ENCODE measurements around the gene IMMP2L. TPM values are rescaled to one million over a fixed set of nuclear protein-coding genes. Genes with fewer than 3 reads are reported as not detected.

The IMMP2L gene
- total RNA-seq, 1 experiment from 2014 or later = 8.8 TPM

DNA sequence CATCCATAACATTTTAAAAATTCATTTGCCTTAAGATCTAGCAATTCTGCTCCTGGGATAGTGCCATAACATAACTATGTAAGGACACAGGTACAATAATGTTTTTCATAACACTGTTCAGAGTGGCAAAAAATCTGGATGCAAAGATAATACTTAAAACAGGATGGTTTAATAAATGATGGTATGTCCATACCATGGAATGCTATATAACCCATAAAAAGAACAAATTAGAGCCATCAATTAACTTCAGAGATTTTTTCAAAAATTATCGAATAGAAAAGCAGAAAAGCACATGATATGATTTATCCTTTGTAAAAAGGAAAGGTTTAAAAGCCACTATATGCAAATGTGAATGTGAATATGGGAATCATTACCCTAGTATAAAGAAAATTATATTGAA, 664.8 kb downstream of the IMMP2L start:
- Histone ChIP-seq H3K36me3 (ENCODE audit: control insufficient read depth, insufficient read depth, low read length) (no peaks in the 10 kb centered on the region), H3K27ac (ENCODE audit: low read length) (no peak overlapping the region), H3K9me3 (ENCODE audit: control insufficient read depth, insufficient read depth, low read depth, low read length) (no peaks in the 10 kb centered on the region; the same call in 1 of the 2 replicates), H3K27me3 (ENCODE audit: control insufficient read depth, insufficient read depth, low read length) (no peaks in the 10 kb centered on the region), H3K4me3 (ENCODE audit: low read depth in 2 of 2, low read length in 2 of 2) (no peak overlapping the region), H3K4me1 (ENCODE audit: control insufficient read depth, insufficient read depth, low read length) (no peaks in the 10 kb centered on the region)
- BruUV-seq (replicated peaks) = no TSS peak
- ChIA-PET POLR2A (no interaction called here), CTCF (no interaction called here)
- intact Hi-C loops (cut with micrococcal nuclease; ENCODE audit: unreplicated experiment) (no loop called here), in situ Hi-C loops (cut with HindIII; ENCODE audit: low pct_unique_long_range_greater_than_20kb, low sequenced_read_pairs) (no loop called here)
- ATAC-seq (no peak), DNase-seq (ENCODE audit: low read depth, low spot score) (no peak)
- TF ChIP-seq POLR2AphosphoS5 (IDR thresholded peaks at IDR 0.05; ENCODE audit: low read depth, low read length) = no peak
- no peak for TF ChIP-seq TCF7L2 (IDR thresholded peaks at IDR 0.05; ENCODE audit: low read depth, low read length)
- TF ChIP-seq, protein P1, sequence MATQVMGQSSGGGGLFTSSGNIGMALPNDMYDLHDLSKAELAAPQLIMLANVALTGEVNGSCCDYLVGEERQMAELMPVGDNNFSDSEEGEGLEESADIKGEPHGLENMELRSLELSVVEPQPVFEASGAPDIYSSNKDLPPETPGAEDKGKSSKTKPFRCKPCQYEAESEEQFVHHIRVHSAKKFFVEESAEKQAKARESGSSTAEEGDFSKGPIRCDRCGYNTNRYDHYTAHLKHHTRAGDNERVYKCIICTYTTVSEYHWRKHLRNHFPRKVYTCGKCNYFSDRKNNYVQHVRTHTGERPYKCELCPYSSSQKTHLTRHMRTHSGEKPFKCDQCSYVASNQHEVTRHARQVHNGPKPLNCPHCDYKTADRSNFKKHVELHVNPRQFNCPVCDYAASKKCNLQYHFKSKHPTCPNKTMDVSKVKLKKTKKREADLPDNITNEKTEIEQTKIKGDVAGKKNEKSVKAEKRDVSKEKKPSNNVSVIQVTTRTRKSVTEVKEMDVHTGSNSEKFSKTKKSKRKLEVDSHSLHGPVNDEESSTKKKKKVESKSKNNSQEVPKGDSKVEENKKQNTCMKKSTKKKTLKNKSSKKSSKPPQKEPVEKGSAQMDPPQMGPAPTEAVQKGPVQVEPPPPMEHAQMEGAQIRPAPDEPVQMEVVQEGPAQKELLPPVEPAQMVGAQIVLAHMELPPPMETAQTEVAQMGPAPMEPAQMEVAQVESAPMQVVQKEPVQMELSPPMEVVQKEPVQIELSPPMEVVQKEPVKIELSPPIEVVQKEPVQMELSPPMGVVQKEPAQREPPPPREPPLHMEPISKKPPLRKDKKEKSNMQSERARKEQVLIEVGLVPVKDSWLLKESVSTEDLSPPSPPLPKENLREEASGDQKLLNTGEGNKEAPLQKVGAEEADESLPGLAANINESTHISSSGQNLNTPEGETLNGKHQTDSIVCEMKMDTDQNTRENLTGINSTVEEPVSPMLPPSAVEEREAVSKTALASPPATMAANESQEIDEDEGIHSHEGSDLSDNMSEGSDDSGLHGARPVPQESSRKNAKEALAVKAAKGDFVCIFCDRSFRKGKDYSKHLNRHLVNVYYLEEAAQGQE (IDR thresholded peaks at IDR 0.05; ENCODE audit: insufficient read depth in 1 of 2, low read depth in 2 of 2, low read length in 1 of 2) = no peak
- no peak for TF ChIP-seq SIN3A (IDR thresholded peaks at IDR 0.05; ENCODE audit: borderline replicate concordance, insufficient read depth, low read depth, low read length)
- TF ChIP-seq, protein P2, sequence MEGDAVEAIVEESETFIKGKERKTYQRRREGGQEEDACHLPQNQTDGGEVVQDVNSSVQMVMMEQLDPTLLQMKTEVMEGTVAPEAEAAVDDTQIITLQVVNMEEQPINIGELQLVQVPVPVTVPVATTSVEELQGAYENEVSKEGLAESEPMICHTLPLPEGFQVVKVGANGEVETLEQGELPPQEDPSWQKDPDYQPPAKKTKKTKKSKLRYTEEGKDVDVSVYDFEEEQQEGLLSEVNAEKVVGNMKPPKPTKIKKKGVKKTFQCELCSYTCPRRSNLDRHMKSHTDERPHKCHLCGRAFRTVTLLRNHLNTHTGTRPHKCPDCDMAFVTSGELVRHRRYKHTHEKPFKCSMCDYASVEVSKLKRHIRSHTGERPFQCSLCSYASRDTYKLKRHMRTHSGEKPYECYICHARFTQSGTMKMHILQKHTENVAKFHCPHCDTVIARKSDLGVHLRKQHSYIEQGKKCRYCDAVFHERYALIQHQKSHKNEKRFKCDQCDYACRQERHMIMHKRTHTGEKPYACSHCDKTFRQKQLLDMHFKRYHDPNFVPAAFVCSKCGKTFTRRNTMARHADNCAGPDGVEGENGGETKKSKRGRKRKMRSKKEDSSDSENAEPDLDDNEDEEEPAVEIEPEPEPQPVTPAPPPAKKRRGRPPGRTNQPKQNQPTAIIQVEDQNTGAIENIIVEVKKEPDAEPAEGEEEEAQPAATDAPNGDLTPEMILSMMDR (IDR thresholded peaks at IDR 0.05) = no peak

DNA sequence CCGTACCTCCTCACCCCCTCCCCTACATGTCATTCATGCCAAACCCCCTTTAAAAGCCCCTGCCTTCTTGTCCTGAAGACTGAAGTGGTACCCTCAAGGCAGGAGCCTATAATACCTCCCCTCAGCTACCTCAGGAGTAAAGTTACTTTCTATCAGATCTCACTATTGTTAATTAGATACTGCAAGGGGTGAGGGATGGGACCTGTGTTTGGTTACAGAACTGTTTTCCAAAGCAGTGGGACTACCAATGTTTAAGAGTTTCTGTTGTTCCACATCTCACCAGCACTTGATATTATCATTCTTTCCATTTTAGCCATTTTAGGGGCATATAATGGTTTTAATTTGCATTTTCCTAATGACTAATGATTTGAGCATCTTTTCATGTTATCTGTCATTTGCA, 668.2 kb downstream of the IMMP2L start:
- intact Hi-C loops (cut with micrococcal nuclease; ENCODE audit: unreplicated experiment) = no loop called here

More for the DNA sequence above, 668.2 kb downstream of the IMMP2L start:
- TF ChIP-seq SIN3A (IDR thresholded peaks at IDR 0.05; ENCODE audit: borderline replicate concordance, insufficient read depth, low read depth, low read length) = no peak
- no peak for TF ChIP-seq POLR2AphosphoS5 (IDR thresholded peaks at IDR 0.05; ENCODE audit: low read depth, low read length)
- TF ChIP-seq, protein P2 (IDR thresholded peaks at IDR 0.05) = no peak
- no peak for TF ChIP-seq TCF7L2 (IDR thresholded peaks at IDR 0.05; ENCODE audit: low read depth, low read length)
- TF ChIP-seq, protein P1 (IDR thresholded peaks at IDR 0.05; ENCODE audit: insufficient read depth in 1 of 2, low read depth in 2 of 2, low read length in 1 of 2) = no peak
- no peaks in the 10 kb centered on the region; the same call in 1 of the 2 replicates for H3K9me3 ChIP-seq (ENCODE audit: control insufficient read depth, insufficient read depth, low read depth, low read length)
- DNase-seq (ENCODE audit: low read depth, low spot score) (no peak), ATAC-seq (no peak)
- no peak overlapping the region for H3K4me3 ChIP-seq (ENCODE audit: low read depth in 2 of 2, low read length in 2 of 2)
- H3K27ac ChIP-seq (ENCODE audit: low read length) = no peak overlapping the region
- BruUV-seq (replicated peaks) = no TSS peak
- H3K4me1 ChIP-seq (ENCODE audit: control insufficient read depth, insufficient read depth, low read length) = no peaks in the 10 kb centered on the region
- ChIA-PET CTCF (no interaction called here), POLR2A (no interaction called here)
- no peaks in the 10 kb centered on the region for H3K27me3 ChIP-seq (ENCODE audit: control insufficient read depth, insufficient read depth, low read length)
- in situ Hi-C loops (cut with HindIII; ENCODE audit: low pct_unique_long_range_greater_than_20kb, low sequenced_read_pairs) = no loop called here
- H3K36me3 ChIP-seq (ENCODE audit: control insufficient read depth, insufficient read depth, low read length) = no peaks in the 10 kb centered on the region
